ENCODE data around the gene ABHD17C.

The ABHD17C gene

GRCh38 chr15:80764535-80764934, 69.4 kb downstream of the ABHD17C start:
- no peak for DNase-seq (ENCODE audit: low read depth in 2 of 2)

GRCh38 chr15:80766275-80766674, 71.2 kb downstream of the ABHD17C start:
- DNase-seq (ENCODE audit: low read depth in 2 of 2): no peak

- no peak for DNase-seq (ENCODE audit: low read depth in 2 of 2)
Measured at GRCh38 chr15:80768158-80768557, 73.0 kb downstream of the ABHD17C start.

- no peak for DNase-seq (ENCODE audit: low read depth in 2 of 2)
Measured at GRCh38 chr15:80769153-80769828, 74.2 kb downstream of the ABHD17C start.

GRCh38 chr15:80769829-80770705, 75.0 kb downstream of the ABHD17C start:
- DNase-seq (ENCODE audit: low read depth in 2 of 2): no peak

- no peak for DNase-seq (ENCODE audit: low read depth in 2 of 2)
Measured at GRCh38 chr15:80773122-80773551, 78.0 kb downstream of the ABHD17C start.

- no peak for DNase-seq (ENCODE audit: low read depth in 2 of 2)
Measured at GRCh38 chr15:80773792-80774352, 78.8 kb downstream of the ABHD17C start.

GRCh38 chr15:80774486-80774885, 79.4 kb downstream of the ABHD17C start:
- no peak for DNase-seq (ENCODE audit: low read depth in 2 of 2)

GRCh38 chr15:80775338-80775737, 80.2 kb downstream of the ABHD17C start:
- DNase-seq (ENCODE audit: low read depth in 2 of 2): no peak

- peak; percentile 54 to 57 for DNase-seq (ENCODE audit: low read depth in 2 of 2)
Measured at GRCh38 chr15:80776420-80777045, 81.4 kb downstream of the ABHD17C start.

GRCh38 chr15:80777137-80777536, 82.0 kb downstream of the ABHD17C start:
- no peak for DNase-seq (ENCODE audit: low read depth in 2 of 2)

- DNase-seq (ENCODE audit: low read depth in 2 of 2): no peak
Measured at GRCh38 chr15:80777826-80778620, 82.9 kb downstream of the ABHD17C start.

- no peak for DNase-seq (ENCODE audit: low read depth in 2 of 2)
Measured at GRCh38 chr15:80778621-80778963, 83.5 kb downstream of the ABHD17C start.

- DNase-seq (ENCODE audit: low read depth in 2 of 2): peak; percentile 48 to 69
Measured at GRCh38 chr15:80778964-80779657, 84.0 kb downstream of the ABHD17C start, which contains the start of gene CEMIP. TSS of gene CEMIP (plus strand) at chr15:80779370. CDS start at chr15:80873880, 94,510 bp downstream.

- no peak for DNase-seq (ENCODE audit: low read depth in 2 of 2)
Measured at GRCh38 chr15:80779658-80780415, 84.7 kb downstream of the ABHD17C start.

GRCh38 chr15:80780416-80781221, 85.5 kb downstream of the ABHD17C start:
- DNase-seq (ENCODE audit: low read depth in 2 of 2): no peak

GRCh38 chr15:80783260-80783659, 88.2 kb downstream of the ABHD17C start:
- no peak for DNase-seq (ENCODE audit: low read depth in 2 of 2)

GRCh38 chr15:80785335-80785734, 90.2 kb downstream of the ABHD17C start:
- no peak for DNase-seq (ENCODE audit: low read depth in 2 of 2)

- DNase-seq (ENCODE audit: low read depth in 2 of 2): no peak
Measured at GRCh38 chr15:80785811-80786354, 90.8 kb downstream of the ABHD17C start.
